GM12878 (cell line): Measurements from ENCODE around the gene OLA1. TPM values are rescaled to one million over a fixed set of nuclear protein-coding genes. Genes with fewer than 3 reads are reported as not detected.
A peak's percentile ranks its signal among the peaks of the same experiment; 100 is the strongest.

Experiments used
- ATAC-seq: fragments of 200-7000 bp; cut with Tn5 transposase; 3 replicates; pipeline ENCODE4 v1.9.1; 2020; ENCODE audit warnings: mild to moderate bottlenecking, moderate library complexity
- BruUV-seq: library from RNA; stranded (reverse); fragments of 400-500 nt; replicated peaks from 2 replicates; lab custom pipeline; 2021; lab: Mats Ljungman, UMichigan
- CTCF ChIA-PET: fragments of 300-600 bp; sonication (Branson Sonifier 250); formaldehyde crosslinking; extraction: SDS; loops from one replicate; lab custom pipeline; 2021; ENCODE audit warnings: inconsistent platforms; lab: Yijun Ruan, JAX
- POLR2A ChIA-PET: fragments of 350-600 bp; formaldehyde crosslinking; extraction: SDS; loops from one replicate; lab custom pipeline; 2021; ENCODE audit warnings: inconsistent platforms; lab: Charles Lee
- RAD21 ChIA-PET: fragments of 300-600 bp; sonication (Branson Sonifier 250); formaldehyde crosslinking; loops from one replicate; lab custom pipeline; 2023; ENCODE audit warnings: antibody characterized with exemption; ENCODE audit not compliant: unreplicated experiment; lab: Charles Lee
- SMC1A ChIA-PET: fragments of 300-600 bp; sonication (Branson Sonifier 250); formaldehyde crosslinking; loops from one replicate; lab custom pipeline; 2023; ENCODE audit not compliant: unreplicated experiment, uncharacterized antibody; lab: Charles Lee
- DNase-seq: peaks from one replicate; pipeline ENCODE4 v3.0.0-alpha.2; 2011; ENCODE audit warnings: low read depth, low spot score
- FAIRE-seq: peaks from 3 replicates; lab custom pipeline; 2011; peaks lifted over from hg19 to GRCh38; lab: Jason Lieb, UNC
- H2AFZ ChIP-seq: 2 replicates; pipeline ENCODE4 v1.6.0; 2011; ENCODE audit warnings: low read depth, low read length, control low read depth; ENCODE audit not compliant: control insufficient read depth
- H3K27ac ChIP-seq: 2 replicates; pipeline ENCODE4 v1.5.1; 2011; ENCODE audit warnings: control low read depth; ENCODE audit not compliant: control insufficient read depth, insufficient read depth
- H3K27me3 ChIP-seq, 2 experiments: replicated peaks in 1 of 2; 2 replicates each; pipeline versions ENCODE4 v1.6.0 to v1.6.1; 2011; ENCODE audit warnings: low read length in 1 of 2; ENCODE audit not compliant: control insufficient read depth in 2 of 2, insufficient read depth in 2 of 2
- H3K36me3 ChIP-seq, 2 experiments: 2 replicates each; pipeline ENCODE4 v1.5.1; 2011; ENCODE audit warnings: low read length in 1 of 2; ENCODE audit not compliant: control insufficient read depth in 2 of 2, insufficient read depth in 2 of 2
- H3K4me1 ChIP-seq: 2 replicates; pipeline ENCODE4 v1.6.1; 2011; ENCODE audit warnings: mild to moderate bottlenecking, low read length, moderate library complexity, mixed read lengths; ENCODE audit not compliant: control insufficient read depth, insufficient read depth
- H3K4me2 ChIP-seq: 2 replicates; pipeline ENCODE4 v1.6.0; 2011; ENCODE audit warnings: control low read depth; ENCODE audit not compliant: control insufficient read depth, insufficient read depth
- H3K4me3 ChIP-seq: fragments of 200-600 bp; sonication (generic); 2 replicates; pipeline ENCODE4 v1.5.1; 2016
- H3K79me2 ChIP-seq: 2 replicates; pipeline ENCODE4 v1.6.0; 2011; ENCODE audit warnings: low read length; ENCODE audit not compliant: control insufficient read depth, insufficient read depth
- H3K9ac ChIP-seq: 2 replicates; pipeline ENCODE4 v1.8.0; 2011; ENCODE audit warnings: low read length, control low read depth, mixed read lengths; ENCODE audit not compliant: control insufficient read depth, insufficient read depth
- H3K9me3 ChIP-seq: replicated peaks from 3 replicates; pipeline ENCODE4 v1.5.1; 2011; ENCODE audit warnings: mild to moderate bottlenecking, low read length; ENCODE audit not compliant: control insufficient read depth, insufficient read depth
- H4K20me1 ChIP-seq: 2 replicates; pipeline ENCODE4 v1.6.0; 2011; ENCODE audit not compliant: control insufficient read depth, insufficient read depth
- CREM ChIP-seq: IDR thresholded peaks from 2 replicates; pipeline ENCODE4 v1.6.1; 2014; ENCODE audit warnings: antibody characterized with exemption, low read depth
- CTCF ChIP-seq, 3 experiments: IDR thresholded peaks in 2 of 3; conservative IDR thresholded peaks in 1 of 3; 2 replicates each; pipeline ENCODE4 v1.5.1; 2011; ENCODE audit warnings: low read depth in 3 of 3, low read length in 3 of 3, mild to moderate bottlenecking in 3 of 3, control low read depth in 2 of 3, moderate library complexity in 2 of 3, inconsistent platforms in 1 of 3, mixed read lengths in 1 of 3; ENCODE audit not compliant: control insufficient read depth in 2 of 3, insufficient read depth in 1 of 3; ENCODE audit errors: extremely low read depth in 1 of 3
- HDAC2 ChIP-seq: fragments of 200-600 bp; sonication (generic); IDR thresholded peaks from 2 replicates; pipeline ENCODE4 v1.6.1; 2017
- TAF1 ChIP-seq: IDR thresholded peaks from 2 replicates; pipeline ENCODE4 v1.6.1; 2011; ENCODE audit warnings: mild to moderate bottlenecking, low read depth, low read length, borderline replicate concordance
- TARDBP ChIP-seq: IDR thresholded peaks from 2 replicates; pipeline ENCODE4 v1.6.1; 2016; ENCODE audit warnings: borderline replicate concordance
- TCF7 ChIP-seq: IDR thresholded peaks from 2 replicates; pipeline ENCODE4 v1.6.1; 2014; ENCODE audit warnings: antibody characterized with exemption, borderline replicate concordance
- ZNF592 ChIP-seq: fragments of 450-650 bp; IDR thresholded peaks from 2 replicates; pipeline ENCODE4 v1.6.1; 2017; ENCODE audit warnings: mild to moderate bottlenecking, moderate library complexity
- WGBS: methylation state at CpG from one replicate; pipeline ENCODE4 v1.1.6; 2016; ENCODE audit warnings: low lambda C conversion rate; ENCODE audit not compliant: insufficient replicate concordance, insufficient coverage; ENCODE audit errors: missing lambda C conversion rate; 5-methylcytosine and 5-hydroxymethylcytosine counted together
- in situ Hi-C: fragments of 300-500 bp; cut with MboI; formaldehyde crosslinking; loops from 9 replicates; pipeline ENCODE4 v1.14.3; 2018; ENCODE audit warnings: mixed read lengths
- intact Hi-C: fragments of 100-400 bp; cut with micrococcal nuclease; formaldehyde crosslinking; loops from one replicate; pipeline ENCODE4 v1.14.2; 2022; ENCODE audit not compliant: unreplicated experiment
- polyA plus RNA-seq, 11 experiments: library from polyadenylated mRNA; depleted of rRNA in 4 of 11; unstranded in 6 of 11; stranded (reverse) in 5 of 11; fragments of >200 nt; fragmentation: Nextera tagmentation in 4 of 11; fragmentation: Illumina TruSeq in 1 of 11; extraction: Ambion mirVana in 4 of 11; extraction: Trizol in 1 of 11; gene quantifications; 1 replicate in 1 of 11; 2 replicates in 10 of 11; pipeline versions ENCODE4 v1.2.1 to v1.2.3, GENCODE V29; 2011 to 2016; ENCODE audit warnings: inconsistent platforms in 2 of 11, missing spikeins in 2 of 11, low read depth in 1 of 11
- total RNA-seq, 4 experiments: library from RNA; depleted of rRNA in 3 of 4; stranded (reverse); fragments of >200 nt in 3 of 4; fragmentation: Illumina TruSeq in 1 of 4; extraction: Trizol in 1 of 4; gene quantifications; 2 replicates each; pipeline versions ENCODE4 v1.2.1 to v1.2.3, GENCODE V29; 2013 to 2021

OLA1 gene
- total and polyA plus RNA-seq, 10 of the 15 experiments (the other 5 are each of a cell fraction or from before 2014, with no cell fraction given), result 107 to 238 (median 142) TPM

DNA sequence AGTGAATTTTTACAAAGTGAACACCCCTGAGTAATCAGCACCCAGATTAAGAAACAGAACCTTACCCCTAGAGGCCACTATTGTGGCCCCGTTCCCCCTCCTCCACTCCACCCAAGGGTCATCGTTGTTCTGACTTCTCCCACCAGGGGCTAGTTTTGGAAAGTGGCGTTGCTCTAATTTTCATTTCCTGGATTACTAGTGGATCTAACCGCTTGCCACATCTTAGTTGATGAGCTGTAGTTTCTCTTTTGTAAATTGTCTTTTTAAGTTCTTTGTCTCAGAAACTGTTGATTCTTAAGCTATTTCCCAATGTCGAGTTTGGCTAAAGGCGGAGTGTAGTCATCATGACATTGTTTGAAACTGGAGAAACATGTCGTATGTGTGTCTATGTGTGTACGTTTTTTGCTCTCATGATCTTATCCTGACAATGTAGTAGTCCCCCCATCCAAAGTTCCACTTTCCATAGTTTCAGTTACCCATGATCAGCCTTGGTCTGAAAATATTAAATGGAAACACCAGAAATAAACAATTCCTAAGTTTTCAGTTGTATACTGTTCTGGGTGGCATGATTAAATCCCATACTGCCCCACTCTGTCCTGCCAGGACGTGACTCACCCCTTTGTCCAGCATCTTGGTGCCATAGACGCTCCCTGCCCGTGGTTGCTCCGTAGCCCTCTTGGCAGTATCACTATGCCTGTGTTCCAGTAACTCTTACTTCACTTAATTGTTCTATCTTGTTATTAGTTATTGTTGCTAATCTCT is 212.2 kb downstream of the OLA1 start:
- no peak overlapping the region for H2AFZ ChIP-seq
- 56% methylated on average over 12 of the region's 12 CpGs for WGBS
- ChIA-PET POLR2A (no interaction called here), SMC1A (interaction anchor here (0.6 to 1.3 kb wide), 3 partner anchors 24 to 305 kb away, joined by 3 to 4 read pairs (median 3); no protein-coding TSS in a partner anchor), CTCF (interaction anchor here (0.9 kb wide), 1 partner anchor 270 kb away, joined by 4 read pairs; no protein-coding TSS in a partner anchor)
- no peak for DNase-seq
- H3K27ac ChIP-seq, result no peak overlapping the region
- FAIRE-seq, result no peak
- H3K27me3 ChIP-seq, result no peaks in the 10 kb centered on the region
- H3K4me1 ChIP-seq, result peaks cover 46% of the 10 kb centered on the region
- in situ Hi-C loops, result no loop called here
- ATAC-seq, result no peak
- BruUV-seq, result no TSS peak
- H3K4me3 ChIP-seq, result no peak overlapping the region
- no peaks in the 10 kb centered on the region for H3K79me2 ChIP-seq
- H4K20me1 ChIP-seq, result no peaks in the 10 kb centered on the region
- H3K9ac ChIP-seq, result no peak overlapping the region
- no peaks in the 10 kb centered on the region for H3K9me3 ChIP-seq
- H3K36me3 ChIP-seq, result no peaks in the 10 kb centered on the region
- intact Hi-C loops, result loop anchor here (5.0 kb wide), 2 partner anchors 139 to 634 kb away; no protein-coding TSS in a partner anchor
- TF ChIP-seq HDAC2 (no peak), ZNF592 (no peak), TARDBP (no peak), CTCF (IDR thresholded peaks at IDR 0.05 in 2 of 3, conservative IDR thresholded peaks at IDR 0.05 in 1 of 3; ENCODE audit: control insufficient read depth in 2 of 3, extremely low read depth in 1 of 3, insufficient read depth in 1 of 3, low read depth in 3 of 3, low read length in 3 of 3) (peak in 2 of 3 experiments; percentile 20 to 23; a peak in 2 of 6 replicates), CREM (no peak), TAF1 (no peak), TCF7 (no peak)
- TF ChIP-seq, all 136 proteins: peak for 1
- RAD21 ChIA-PET, result no interaction called here
- peak overlapping the region; percentile 51; the same call in 1 of the 2 replicates for H3K4me2 ChIP-seq
